GM12878 (cell line): ENCODE data around the gene COPS6.

ENCODE experiments used
- CEBPB ChIP-seq, 2 experiments: fragments of 150-350 bp in 1 of 2; IDR thresholded peaks; 2 replicates each; pipeline ENCODE4 v1.6.1; 2012 to 2014; ENCODE audit warnings: low read depth in 2 of 2, low read length in 2 of 2, borderline replicate concordance in 1 of 2, inconsistent platforms in 1 of 2
- CHD2 ChIP-seq: IDR thresholded peaks from 2 replicates; pipeline ENCODE4 v1.6.1; 2011; ENCODE audit warnings: low read depth, low read length, improper control_type of control experiment, borderline replicate concordance
- FOS ChIP-seq: IDR thresholded peaks from 3 replicates; pipeline ENCODE4 v1.6.1; 2011; ENCODE audit warnings: borderline replicate concordance; ENCODE audit not compliant: insufficient read length; ENCODE audit errors: extremely low read depth
- HCFC1 ChIP-seq: fragments of 150-350 bp; IDR thresholded peaks from 2 replicates; pipeline ENCODE4 v1.6.1; 2014; ENCODE audit warnings: low read length
- NRF1 ChIP-seq: conservative IDR thresholded peaks from 2 replicates; pipeline ENCODE4 v1.6.1; 2011; ENCODE audit warnings: mild to moderate bottlenecking, low read depth, low read length, improper control_type of control experiment
- POLR2A ChIP-seq: IDR thresholded peaks from 2 replicates; pipeline ENCODE4 v1.6.1; 2011; ENCODE audit warnings: low read depth, mild to moderate bottlenecking, low read length
- RCOR1 ChIP-seq: conservative IDR thresholded peaks from 2 replicates; pipeline ENCODE4 v1.6.1; 2012; ENCODE audit warnings: low read depth, low read length, improper control_type of control experiment
- SMC3 ChIP-seq: IDR thresholded peaks from 2 replicates; pipeline ENCODE4 v1.6.1; 2011; ENCODE audit warnings: low read length, improper control_type of control experiment, borderline replicate concordance
- STAT3 ChIP-seq: IDR thresholded peaks from 2 replicates; pipeline ENCODE4 v1.6.1; 2011; ENCODE audit warnings: low read depth, low read length, improper control_type of control experiment
- TF ChIP-seq, protein P1 (sequence below), 3 experiments: IDR thresholded peaks in 2 of 3; conservative IDR thresholded peaks in 1 of 3; 2 replicates each; pipeline ENCODE4 v1.5.1; 2011; ENCODE audit warnings: low read depth in 3 of 3, low read length in 3 of 3, mild to moderate bottlenecking in 3 of 3, control low read depth in 2 of 3, moderate library complexity in 2 of 3, inconsistent platforms in 1 of 3, mixed read lengths in 1 of 3; ENCODE audit not compliant: control insufficient read depth in 2 of 3, insufficient read depth in 1 of 3; ENCODE audit errors: extremely low read depth in 1 of 3
- TF ChIP-seq, protein P2 (sequence below): IDR thresholded peaks from 2 replicates; pipeline ENCODE4 v1.6.1; 2012; ENCODE audit warnings: mild to moderate bottlenecking, low read depth, low read length
- TF ChIP-seq, protein P3 (sequence below): IDR thresholded peaks from 2 replicates; pipeline ENCODE4 v1.6.1; 2012; ENCODE audit warnings: low read depth, low read length, improper control_type of control experiment

DNA sequence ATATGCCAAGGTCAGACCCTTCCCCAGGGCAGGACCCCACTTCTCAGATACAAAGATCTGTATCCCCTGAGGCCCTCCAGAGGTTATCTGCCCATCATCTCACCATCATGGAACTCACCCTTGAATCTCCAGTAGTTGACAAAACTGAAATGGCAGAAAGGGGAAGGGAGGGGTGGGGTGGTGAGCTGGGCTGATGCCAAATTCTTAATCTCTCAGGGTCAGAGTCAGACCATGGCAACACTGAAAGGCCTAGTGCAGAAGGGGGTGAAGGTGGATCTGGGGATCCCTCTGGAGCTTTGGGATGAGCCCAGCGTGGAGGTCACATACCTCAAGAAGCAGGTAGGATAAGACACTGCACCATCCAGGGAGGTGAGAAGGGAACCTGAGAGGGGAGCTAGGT lies 33.8 kb downstream of the COPS6 start:
- TF ChIP-seq, protein P1, sequence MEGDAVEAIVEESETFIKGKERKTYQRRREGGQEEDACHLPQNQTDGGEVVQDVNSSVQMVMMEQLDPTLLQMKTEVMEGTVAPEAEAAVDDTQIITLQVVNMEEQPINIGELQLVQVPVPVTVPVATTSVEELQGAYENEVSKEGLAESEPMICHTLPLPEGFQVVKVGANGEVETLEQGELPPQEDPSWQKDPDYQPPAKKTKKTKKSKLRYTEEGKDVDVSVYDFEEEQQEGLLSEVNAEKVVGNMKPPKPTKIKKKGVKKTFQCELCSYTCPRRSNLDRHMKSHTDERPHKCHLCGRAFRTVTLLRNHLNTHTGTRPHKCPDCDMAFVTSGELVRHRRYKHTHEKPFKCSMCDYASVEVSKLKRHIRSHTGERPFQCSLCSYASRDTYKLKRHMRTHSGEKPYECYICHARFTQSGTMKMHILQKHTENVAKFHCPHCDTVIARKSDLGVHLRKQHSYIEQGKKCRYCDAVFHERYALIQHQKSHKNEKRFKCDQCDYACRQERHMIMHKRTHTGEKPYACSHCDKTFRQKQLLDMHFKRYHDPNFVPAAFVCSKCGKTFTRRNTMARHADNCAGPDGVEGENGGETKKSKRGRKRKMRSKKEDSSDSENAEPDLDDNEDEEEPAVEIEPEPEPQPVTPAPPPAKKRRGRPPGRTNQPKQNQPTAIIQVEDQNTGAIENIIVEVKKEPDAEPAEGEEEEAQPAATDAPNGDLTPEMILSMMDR (IDR thresholded peaks at IDR 0.05 in 2 of 3, conservative IDR thresholded peaks at IDR 0.05 in 1 of 3; ENCODE audit: control insufficient read depth in 2 of 3, extremely low read depth in 1 of 3, insufficient read depth in 1 of 3, low read depth in 3 of 3, low read length in 3 of 3), result no peak
- TF ChIP-seq, protein P2, sequence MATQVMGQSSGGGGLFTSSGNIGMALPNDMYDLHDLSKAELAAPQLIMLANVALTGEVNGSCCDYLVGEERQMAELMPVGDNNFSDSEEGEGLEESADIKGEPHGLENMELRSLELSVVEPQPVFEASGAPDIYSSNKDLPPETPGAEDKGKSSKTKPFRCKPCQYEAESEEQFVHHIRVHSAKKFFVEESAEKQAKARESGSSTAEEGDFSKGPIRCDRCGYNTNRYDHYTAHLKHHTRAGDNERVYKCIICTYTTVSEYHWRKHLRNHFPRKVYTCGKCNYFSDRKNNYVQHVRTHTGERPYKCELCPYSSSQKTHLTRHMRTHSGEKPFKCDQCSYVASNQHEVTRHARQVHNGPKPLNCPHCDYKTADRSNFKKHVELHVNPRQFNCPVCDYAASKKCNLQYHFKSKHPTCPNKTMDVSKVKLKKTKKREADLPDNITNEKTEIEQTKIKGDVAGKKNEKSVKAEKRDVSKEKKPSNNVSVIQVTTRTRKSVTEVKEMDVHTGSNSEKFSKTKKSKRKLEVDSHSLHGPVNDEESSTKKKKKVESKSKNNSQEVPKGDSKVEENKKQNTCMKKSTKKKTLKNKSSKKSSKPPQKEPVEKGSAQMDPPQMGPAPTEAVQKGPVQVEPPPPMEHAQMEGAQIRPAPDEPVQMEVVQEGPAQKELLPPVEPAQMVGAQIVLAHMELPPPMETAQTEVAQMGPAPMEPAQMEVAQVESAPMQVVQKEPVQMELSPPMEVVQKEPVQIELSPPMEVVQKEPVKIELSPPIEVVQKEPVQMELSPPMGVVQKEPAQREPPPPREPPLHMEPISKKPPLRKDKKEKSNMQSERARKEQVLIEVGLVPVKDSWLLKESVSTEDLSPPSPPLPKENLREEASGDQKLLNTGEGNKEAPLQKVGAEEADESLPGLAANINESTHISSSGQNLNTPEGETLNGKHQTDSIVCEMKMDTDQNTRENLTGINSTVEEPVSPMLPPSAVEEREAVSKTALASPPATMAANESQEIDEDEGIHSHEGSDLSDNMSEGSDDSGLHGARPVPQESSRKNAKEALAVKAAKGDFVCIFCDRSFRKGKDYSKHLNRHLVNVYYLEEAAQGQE, result no peak
- TF ChIP-seq RCOR1, result no peak
- TF ChIP-seq, protein P3, sequence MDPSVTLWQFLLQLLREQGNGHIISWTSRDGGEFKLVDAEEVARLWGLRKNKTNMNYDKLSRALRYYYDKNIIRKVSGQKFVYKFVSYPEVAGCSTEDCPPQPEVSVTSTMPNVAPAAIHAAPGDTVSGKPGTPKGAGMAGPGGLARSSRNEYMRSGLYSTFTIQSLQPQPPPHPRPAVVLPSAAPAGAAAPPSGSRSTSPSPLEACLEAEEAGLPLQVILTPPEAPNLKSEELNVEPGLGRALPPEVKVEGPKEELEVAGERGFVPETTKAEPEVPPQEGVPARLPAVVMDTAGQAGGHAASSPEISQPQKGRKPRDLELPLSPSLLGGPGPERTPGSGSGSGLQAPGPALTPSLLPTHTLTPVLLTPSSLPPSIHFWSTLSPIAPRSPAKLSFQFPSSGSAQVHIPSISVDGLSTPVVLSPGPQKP, result no peak
- no peak for TF ChIP-seq FOS
- no peak for TF ChIP-seq POLR2A
- TF ChIP-seq STAT3, result no peak
- no peak for TF ChIP-seq CEBPB (IDR thresholded peaks at IDR 0.05; ENCODE audit: borderline replicate concordance in 1 of 2, low read depth in 2 of 2, low read length in 2 of 2)
- TF ChIP-seq CHD2, result no peak
- no peak for TF ChIP-seq NRF1
- TF ChIP-seq SMC3, result no peak
- no peak for TF ChIP-seq HCFC1
